Aorta (tissue), 5 donors: ENCODE measurements around the gene TIMELESS. TPM values are rescaled to one million over a fixed set of nuclear protein-coding genes. Genes with fewer than 3 reads are reported as not detected.
"Not testable (repeated sequence)": the region's sequence is repeated elsewhere in the genome, so short reads cannot be mapped to it uniquely, and the experiment has no call there.

Experiments
- ATAC-seq: fragments of 200-7000 bp; cut with Tn5 transposase; one replicate; pipeline ENCODE4 v1.9.1; 2022; ENCODE audit warnings: moderate library complexity; ENCODE audit not compliant: low FRiP score
- DNase-seq, 2 donors: peaks; one replicate each; pipeline ENCODE4 v3.0.0-alpha.2; 2020
- H3K27ac ChIP-seq, 2 donors: one replicate each; pipeline ENCODE4 v1.5.1; 2013; ENCODE audit warnings: low read length in 2 of 2, mild to moderate bottlenecking in 2 of 2, moderate library complexity in 2 of 2, control low read depth in 1 of 2, inconsistent platforms in 1 of 2, low read depth in 1 of 2
- H3K27me3 ChIP-seq, 2 donors: one replicate each; pipeline ENCODE4 v1.6.1; 2013; ENCODE audit warnings: control low read depth in 1 of 2, low read length in 1 of 2, mild to moderate bottlenecking in 1 of 2, moderate library complexity in 1 of 2; ENCODE audit not compliant: insufficient read depth in 2 of 2, control insufficient read depth in 1 of 2
- H3K36me3 ChIP-seq, 2 donors: one replicate each; pipeline ENCODE4 v1.6.1; 2013; ENCODE audit warnings: control low read depth in 1 of 2, low read length in 1 of 2, mild to moderate bottlenecking in 1 of 2; ENCODE audit not compliant: insufficient read depth in 2 of 2, control insufficient read depth in 1 of 2
- H3K4me1 ChIP-seq, 2 donors: one replicate each; pipeline ENCODE4 v1.6.1; 2013; ENCODE audit warnings: low read length in 2 of 2, control low read depth in 1 of 2, mild to moderate bottlenecking in 1 of 2, moderate library complexity in 1 of 2; ENCODE audit not compliant: insufficient read depth in 2 of 2, control insufficient read depth in 1 of 2
- H3K4me3 ChIP-seq, 2 donors: one replicate each; pipeline ENCODE4 v1.5.1; 2013; ENCODE audit warnings: low read length in 2 of 2, control low read depth in 1 of 2, mild to moderate bottlenecking in 1 of 2
- H3K9me3 ChIP-seq: one replicate; pipeline ENCODE4 v1.6.1; 2013; ENCODE audit warnings: mild to moderate bottlenecking, low read length; ENCODE audit not compliant: control insufficient read depth
- WGBS, 2 donors: extraction: QIAGEN DNeasy Blood & Tissue Kit; methylation state at CpG; one replicate each; pipeline ENCODE4 v1.1.7; 2013; 5-methylcytosine and 5-hydroxymethylcytosine counted together
- intact Hi-C, 2 donors: fragments of 100-400 bp; cut with DNase I; formaldehyde crosslinking; loops; one replicate each; pipeline versions ENCODE4 v1.14.2 to v1.15.0; 2022
- polyA plus RNA-seq, 2 donors: library from polyadenylated mRNA; stranded (reverse); fragments of 200-250 nt; gene quantifications; one replicate each; pipeline ENCODE4 v1.2.3, GENCODE V29; 2013
- total RNA-seq, 2 donors: library from RNA; stranded (reverse); fragmentation: NEBNext Ultra II Directional; extraction: Animal tissue kit (Norgen Biotek cat#: 25700); gene quantifications; one replicate each; pipeline ENCODE4 v1.2.1, GENCODE V29; 2021
- donor health status: healthy with polysubstance abuse.
- donor health status: Bipolar disorder and iron deficiency.
- donor health status: DM: no; HTN: no; CAD: no.
- donor health status: DM: no; HTN: no; CAD: no.
- donor health status: DM: yes; HTN: yes; CAD: no.

Gene TIMELESS
- total and polyA plus RNA-seq, 4 donors: 1.8 to 5.9 (median 4.3) TPM

- ATAC-seq: no peak
- intact Hi-C loops: no loop called here
- 68 to 69% methylated on average over 5 of the region's 5 CpGs for WGBS, 2 donors
These were observed 1.9 kb upstream of the TIMELESS start for GRCh38 chr12:56451147-56451546.

GRCh38 chr12:56450241-56450640 is 1.0 kb upstream of the TIMELESS start:
- Histone ChIP-seq H3K4me1 (no peaks in the 10 kb centered on the region), H3K27ac (no peak overlapping the region), H3K36me3 (no peaks in the 10 kb centered on the region), H3K4me3 (no peak overlapping the region), H3K9me3 (no peaks in the 10 kb centered on the region), H3K27me3 (no peaks in the 10 kb centered on the region)
- WGBS, 2 donors: 80 to 84% methylated on average over 3 of the region's 3 CpGs
- DNase-seq: no peak
- intact Hi-C loops: no loop called here
- ATAC-seq: no peak

More at GRCh38 chr12:56451147-56451546, 1.9 kb upstream of the TIMELESS start:
- Histone ChIP-seq H3K27me3 (no peaks in the 10 kb centered on the region), H3K4me1 (no peaks in the 10 kb centered on the region), H3K4me3 (no peak overlapping the region), H3K27ac (no peak overlapping the region), H3K9me3 (no peaks in the 10 kb centered on the region), H3K36me3 (no peaks in the 10 kb centered on the region)
- DNase-seq: no peak

- intact Hi-C loops: no loop called here
- H3K4me1 ChIP-seq: no peaks in the 10 kb centered on the region
These were observed 377 bp upstream of the TIMELESS start for GRCh38 chr12:56449622-56449984.

GRCh38 chr12:56443208-56443607 is 6.0 kb downstream of the TIMELESS start:
- H3K9me3 ChIP-seq, intact Hi-C loops, H3K27ac ChIP-seq, H3K27me3 ChIP-seq, H3K4me1 ChIP-seq, H3K4me3 ChIP-seq, H3K36me3 ChIP-seq, DNase-seq, ATAC-seq: not testable (repeated sequence)
- WGBS, 2 donors: 39 to 49% methylated on average over 2 of the region's 2 CpGs

More at GRCh38 chr12:56449622-56449984, 377 bp upstream of the TIMELESS start:
- Histone ChIP-seq H3K36me3 (no peaks in the 10 kb centered on the region), H3K4me3 (peak overlapping the region; percentile 39 to 83), H3K27ac (peak overlapping the region; percentile 72 to 77), H3K27me3 (no peaks in the 10 kb centered on the region), H3K9me3 (no peaks in the 10 kb centered on the region)
- DNase-seq (no peak), ATAC-seq (no peak)
- WGBS, 2 donors: 39 to 44% methylated on average over 5 of the region's 5 CpGs

GRCh38 chr12:56437430-56438176 is 11.6 kb downstream of the TIMELESS start:
- ATAC-seq (no peak), DNase-seq (no peak)
- Histone ChIP-seq H3K4me1 (no peaks in the 10 kb centered on the region), H3K27ac (no peak overlapping the region), H3K9me3 (no peaks in the 10 kb centered on the region), H3K4me3 (no peak overlapping the region), H3K36me3 (peaks cover 0 to 1% of the 10 kb centered on the region in 2 donors), H3K27me3 (no peaks in the 10 kb centered on the region)
- WGBS, 2 donors: 71 to 73% methylated on average over 11 of the region's 11 CpGs
- intact Hi-C loops: no loop called here

GRCh38 chr12:56434828-56435227 is 14.4 kb downstream of the TIMELESS start:
- no peaks in the 10 kb centered on the region for H3K9me3 ChIP-seq
- H3K36me3 ChIP-seq: peaks cover 0 to 1% of the 10 kb centered on the region in 2 donors
- no peak for DNase-seq
- 96% methylated on average over 6 of the region's 6 CpGs for WGBS, 2 donors
- intact Hi-C loops: no loop called here
- no peak for ATAC-seq
- no peak overlapping the region for H3K4me3 ChIP-seq
- no peaks in the 10 kb centered on the region for H3K4me1 ChIP-seq
- no peaks in the 10 kb centered on the region for H3K27me3 ChIP-seq
- H3K27ac ChIP-seq: no peak overlapping the region

- ATAC-seq (no peak), DNase-seq (no peak)
- H3K4me1 ChIP-seq: no peaks in the 10 kb centered on the region
- H3K4me3 ChIP-seq: no peak overlapping the region
- WGBS, 2 donors: 98% methylated on average over 3 of the region's 3 CpGs
- intact Hi-C loops: no loop called here
- H3K36me3 ChIP-seq: peaks cover 0 to 1% of the 10 kb centered on the region in 2 donors
- H3K9me3 ChIP-seq: no peaks in the 10 kb centered on the region
- no peak overlapping the region for H3K27ac ChIP-seq
- H3K27me3 ChIP-seq: no peaks in the 10 kb centered on the region
These were observed 17.4 kb downstream of the TIMELESS start for GRCh38 chr12:56431850-56432249.

- H3K27ac ChIP-seq: no peak overlapping the region
- H3K9me3 ChIP-seq: no peaks in the 10 kb centered on the region
- H3K4me1 ChIP-seq: no peaks in the 10 kb centered on the region
- WGBS, 2 donors: 97 to 98% methylated on average over 11 of the region's 11 CpGs
- H3K4me3 ChIP-seq: no peak overlapping the region
- no peak for ATAC-seq
- DNase-seq: no peak
- H3K36me3 ChIP-seq: peaks cover 0 to 1% of the 10 kb centered on the region in 2 donors
- intact Hi-C loops: no loop called here
- no peaks in the 10 kb centered on the region for H3K27me3 ChIP-seq
These were observed 17.9 kb downstream of the TIMELESS start for GRCh38 chr12:56431288-56431687.

- WGBS, 2 donors: 61 to 63% methylated on average over 3 of the region's 3 CpGs
- intact Hi-C loops: no loop called here
- H3K4me1 ChIP-seq: no peaks in the 10 kb centered on the region
- peaks cover 0 to 1% of the 10 kb centered on the region in 2 donors for H3K36me3 ChIP-seq
- H3K4me3 ChIP-seq: no peak overlapping the region
- ATAC-seq (no peak), DNase-seq (no peak)
- no peaks in the 10 kb centered on the region for H3K27me3 ChIP-seq
- H3K9me3 ChIP-seq: no peaks in the 10 kb centered on the region
- no peak overlapping the region for H3K27ac ChIP-seq
These were observed 23.2 kb downstream of the TIMELESS start for GRCh38 chr12:56425940-56426438.
